HG03439 (cell line): ENCODE measurements around the gene MID1.

Source experiments
- ATAC-seq: cut with Tn5 transposase; IDR thresholded peaks from one replicate; pipeline ENCODE4 v1.9.1; 2021; ENCODE audit warnings: mild to moderate bottlenecking, moderate library complexity; ENCODE audit not compliant: unreplicated experiment

MID1 gene, protein sequence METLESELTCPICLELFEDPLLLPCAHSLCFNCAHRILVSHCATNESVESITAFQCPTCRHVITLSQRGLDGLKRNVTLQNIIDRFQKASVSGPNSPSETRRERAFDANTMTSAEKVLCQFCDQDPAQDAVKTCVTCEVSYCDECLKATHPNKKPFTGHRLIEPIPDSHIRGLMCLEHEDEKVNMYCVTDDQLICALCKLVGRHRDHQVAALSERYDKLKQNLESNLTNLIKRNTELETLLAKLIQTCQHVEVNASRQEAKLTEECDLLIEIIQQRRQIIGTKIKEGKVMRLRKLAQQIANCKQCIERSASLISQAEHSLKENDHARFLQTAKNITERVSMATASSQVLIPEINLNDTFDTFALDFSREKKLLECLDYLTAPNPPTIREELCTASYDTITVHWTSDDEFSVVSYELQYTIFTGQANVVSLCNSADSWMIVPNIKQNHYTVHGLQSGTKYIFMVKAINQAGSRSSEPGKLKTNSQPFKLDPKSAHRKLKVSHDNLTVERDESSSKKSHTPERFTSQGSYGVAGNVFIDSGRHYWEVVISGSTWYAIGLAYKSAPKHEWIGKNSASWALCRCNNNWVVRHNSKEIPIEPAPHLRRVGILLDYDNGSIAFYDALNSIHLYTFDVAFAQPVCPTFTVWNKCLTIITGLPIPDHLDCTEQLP

DNA sequence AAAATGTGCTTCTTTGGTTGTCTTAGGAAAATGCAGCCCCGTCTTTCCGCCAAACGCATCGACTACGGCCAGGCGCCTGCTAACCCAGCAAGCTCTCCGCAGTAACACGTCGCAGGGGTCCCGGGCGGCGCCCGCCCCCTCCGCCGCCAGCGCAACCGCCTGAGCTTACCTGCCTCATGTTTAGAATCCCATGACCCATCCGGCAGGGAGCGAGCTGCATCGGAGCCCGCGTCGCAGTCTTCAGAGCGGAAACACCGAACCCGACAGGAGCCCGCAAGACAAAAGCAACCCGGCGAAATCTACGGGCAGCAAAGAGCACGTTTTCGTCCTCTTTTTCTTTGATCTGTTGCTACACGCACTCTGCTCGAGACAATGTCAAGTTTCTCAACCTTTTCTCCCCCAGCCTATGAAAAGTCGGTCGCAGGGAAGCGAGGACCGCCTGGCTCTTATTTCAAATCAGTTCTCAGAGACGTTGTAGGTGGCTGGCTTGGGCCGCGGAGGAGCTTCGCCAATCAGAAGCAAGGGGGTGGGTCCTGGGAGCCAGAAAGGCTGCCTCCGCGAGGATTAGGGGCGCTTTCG is at the start of gene MID1:
TSS of gene MID1 (minus strand) at position 465 of the 579 bp plus-strand sequence. CDS start 53,038 bp downstream, outside the sequence.
- ATAC-seq: peak; percentile 59

DNA sequence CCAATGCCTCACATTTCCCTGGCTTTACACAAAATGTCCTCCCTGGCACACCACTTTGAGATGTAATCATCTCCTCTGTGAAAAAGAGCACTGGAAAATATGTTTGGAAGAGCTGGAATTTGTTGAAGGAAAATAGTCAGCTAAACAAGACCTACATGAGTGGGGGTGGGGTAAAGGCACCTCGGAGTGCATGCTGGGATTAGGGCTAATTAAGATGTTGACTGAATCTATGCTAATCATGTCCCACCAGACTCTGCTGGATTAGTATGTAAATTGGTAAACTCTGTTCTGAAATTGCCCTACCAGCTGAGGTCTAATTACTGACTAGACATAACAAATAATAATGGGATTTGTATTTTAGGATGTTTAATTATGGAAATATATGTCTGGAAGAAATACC is 46.8 kb upstream of the MID1 start:
- no peak for ATAC-seq

DNA sequence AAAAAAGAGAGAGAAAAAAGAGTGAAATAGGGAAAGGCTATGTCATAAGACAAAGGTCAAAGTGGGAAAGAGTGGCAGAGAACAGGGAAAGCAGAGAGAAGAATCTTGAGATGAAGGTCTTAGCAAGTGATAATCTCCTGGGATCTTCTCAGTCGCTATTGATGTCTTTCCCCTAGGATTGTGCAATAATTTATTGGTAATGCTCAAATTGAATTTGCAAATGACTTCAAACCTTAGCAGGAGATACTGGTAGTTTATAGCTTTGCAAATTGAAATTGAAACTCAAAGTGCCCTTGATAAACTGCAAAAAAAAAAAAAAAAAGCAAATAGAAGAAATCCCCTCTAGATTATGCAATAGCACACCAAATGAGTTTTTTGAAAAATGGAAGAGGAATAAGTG is 45.7 kb upstream of the MID1 start:
- no peak for ATAC-seq

DNA sequence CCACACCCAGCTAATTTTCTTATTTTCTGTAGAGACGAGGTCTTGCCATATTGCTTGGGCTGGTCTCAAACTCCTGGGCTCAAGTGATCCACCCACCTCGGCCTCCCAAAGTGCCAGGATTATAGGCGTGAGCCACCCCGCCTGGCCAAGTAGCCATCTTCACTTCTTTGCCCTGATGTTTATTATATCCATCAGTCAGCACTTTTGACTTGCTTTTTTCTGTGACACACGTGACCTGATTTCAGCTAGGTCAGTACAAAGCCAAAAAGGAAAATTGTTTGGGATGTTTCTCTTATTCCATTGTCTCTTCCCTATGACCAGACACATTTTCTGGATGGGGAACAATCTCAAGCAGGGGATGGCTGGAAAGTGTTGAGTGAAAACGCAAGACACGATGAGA is 45.3 kb upstream of the MID1 start:
- ATAC-seq: no peak

GRCh38 chrX:10660171-10660570 is 39.8 kb upstream of the MID1 start:
- no peak for ATAC-seq

- ATAC-seq: no peak
Measured at GRCh38 chrX:10656214-10656613, 35.8 kb upstream of the MID1 start.

DNA sequence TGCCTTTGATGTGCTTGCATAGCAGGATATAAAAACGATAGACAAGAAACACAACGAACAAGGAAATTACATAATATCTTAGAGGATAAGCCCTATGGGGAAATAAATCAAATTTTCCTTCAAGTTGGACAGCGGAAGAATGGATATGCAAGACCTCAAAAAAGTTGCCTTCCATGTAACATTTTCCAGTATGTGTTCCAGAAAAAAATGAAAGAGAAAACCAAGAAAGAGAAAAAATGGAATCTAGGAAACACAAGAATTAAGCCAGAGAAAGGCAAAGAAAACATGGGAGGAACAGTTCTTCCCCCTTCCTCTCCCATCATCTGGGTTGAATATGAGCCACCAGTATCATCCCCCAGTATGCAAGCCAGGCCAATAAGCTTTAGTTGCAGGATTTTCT is 34.6 kb upstream of the MID1 start:
- ATAC-seq: no peak

DNA sequence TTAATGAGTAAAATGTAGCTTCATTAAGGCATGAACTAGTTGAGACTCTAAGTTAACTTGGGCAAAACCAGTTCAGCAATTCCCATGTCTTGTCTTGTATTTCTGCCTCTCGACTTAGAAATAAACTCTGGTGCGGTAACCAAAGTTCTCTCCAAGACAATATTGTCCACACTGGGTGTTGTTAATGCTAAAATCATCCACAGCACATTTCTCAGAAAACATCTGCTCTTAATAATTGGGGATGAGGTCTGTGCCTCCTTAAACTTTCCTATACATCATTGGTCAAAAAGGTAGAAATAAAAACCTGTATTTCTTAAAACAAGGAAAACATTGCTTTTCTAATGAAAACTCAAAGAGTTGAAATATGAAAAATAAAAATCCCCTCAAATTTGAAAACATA is 32.9 kb upstream of the MID1 start:
- no peak for ATAC-seq

- no peak for ATAC-seq
Measured at GRCh38 chrX:10649265-10649664, 28.9 kb upstream of the MID1 start.

- ATAC-seq: no peak
Measured at GRCh38 chrX:10648614-10649013, 28.2 kb upstream of the MID1 start.

DNA sequence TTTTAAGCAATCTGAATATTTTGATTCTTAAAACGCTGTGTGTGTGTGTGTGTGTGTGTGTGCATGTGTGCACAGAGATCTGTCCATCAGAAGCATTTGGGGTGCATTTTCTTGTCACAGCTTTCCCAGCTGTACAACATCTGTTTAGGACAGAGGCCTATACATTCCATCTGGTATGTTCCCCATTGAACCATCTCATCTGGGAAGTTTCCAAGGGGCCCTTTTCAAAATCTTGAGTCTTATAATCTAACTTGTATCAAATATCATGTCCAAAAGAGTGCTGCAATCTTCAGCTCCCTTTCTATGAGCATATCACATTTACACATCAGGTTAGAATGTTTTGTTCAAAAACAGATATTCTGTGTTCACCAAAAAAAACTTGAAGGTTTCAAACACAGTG is 16.5 kb upstream of the MID1 start:
- no peak for ATAC-seq

GRCh38 chrX:10636337-10636736 is 16.0 kb upstream of the MID1 start:
- no peak for ATAC-seq

DNA sequence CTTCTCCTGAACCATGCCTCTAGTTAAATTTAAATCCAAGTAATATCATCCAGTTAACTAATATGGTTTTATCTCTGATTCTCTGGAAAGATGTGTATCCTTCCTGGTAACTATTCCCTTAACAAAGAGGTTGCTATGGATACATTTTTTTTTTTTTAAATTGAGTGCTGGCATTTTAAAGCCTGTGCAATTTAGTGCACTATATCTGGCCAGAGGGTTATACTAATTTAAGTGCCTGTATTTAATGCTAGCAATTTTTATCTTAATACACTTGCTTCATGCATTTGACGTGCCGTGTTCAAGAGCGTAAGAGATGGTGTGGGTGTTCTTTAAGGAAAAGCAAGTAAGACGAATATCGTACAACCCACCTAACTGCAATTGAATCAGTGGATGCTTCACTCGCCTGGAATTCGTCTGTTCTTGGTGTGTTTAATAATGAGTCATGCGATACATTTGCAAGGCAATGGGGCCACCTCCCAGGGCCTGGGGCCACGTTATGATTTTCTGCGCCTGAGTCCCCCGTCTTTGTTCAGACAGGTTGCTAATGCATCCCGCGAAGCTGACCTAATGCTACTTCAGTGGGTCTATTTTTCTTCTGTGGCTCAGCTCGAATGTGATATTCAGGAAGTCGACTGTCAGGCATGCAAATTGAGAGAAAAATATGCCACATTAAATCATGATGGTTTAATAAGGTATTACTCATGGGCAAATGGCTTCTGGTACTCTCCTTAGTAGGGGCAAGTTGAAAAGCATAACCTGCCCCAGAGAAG is 14.2 kb upstream of the MID1 start:
- ATAC-seq: no peak

GRCh38 chrX:10633722-10634121 is 13.3 kb upstream of the MID1 start:
- ATAC-seq: no peak

- ATAC-seq: no peak
Measured at GRCh38 chrX:10631416-10632145, 11.2 kb upstream of the MID1 start.

- ATAC-seq: no peak
Measured at GRCh38 chrX:10630320-10630719, 9.9 kb upstream of the MID1 start.

DNA sequence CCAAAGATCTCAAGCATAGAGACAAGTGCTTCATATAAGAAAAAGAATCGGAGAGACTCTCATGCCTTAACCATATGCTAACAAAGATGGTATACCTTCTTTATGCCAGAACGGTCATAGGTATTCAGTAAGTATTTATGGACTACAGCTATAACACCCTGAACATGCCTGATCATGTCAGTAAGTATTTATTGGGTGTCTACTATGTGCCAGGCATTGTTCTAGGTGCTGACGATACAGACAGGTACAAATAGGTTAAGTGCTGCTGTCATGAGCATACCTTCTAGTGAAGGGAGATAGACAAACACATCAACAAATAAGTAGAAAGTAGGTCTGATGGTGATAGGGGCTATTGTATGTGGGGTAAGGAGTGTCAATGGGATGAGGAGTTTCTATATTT is 9.5 kb upstream of the MID1 start:
- ATAC-seq: no peak

DNA sequence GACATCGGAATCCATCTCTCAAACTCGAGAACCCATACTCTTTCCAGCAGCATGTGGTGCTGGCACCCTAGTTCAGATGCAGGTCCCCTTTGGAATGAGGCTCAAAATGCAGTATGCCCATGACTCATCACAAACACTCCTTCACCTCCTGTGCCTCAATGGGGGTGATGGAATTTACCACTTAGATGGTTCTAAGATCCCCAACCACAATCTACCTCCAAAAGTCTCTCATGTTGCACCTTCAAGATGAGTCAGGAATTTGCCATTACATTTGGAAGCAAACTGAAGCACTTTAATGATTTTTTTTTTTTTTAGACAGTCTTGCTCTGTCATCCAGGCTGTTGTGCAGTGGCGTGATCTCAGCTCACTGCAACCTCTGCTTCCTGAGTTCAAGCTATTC is 8.5 kb upstream of the MID1 start:
- no peak for ATAC-seq

GRCh38 chrX:10622197-10622596 is 1.8 kb upstream of the MID1 start:
- no peak for ATAC-seq

DNA sequence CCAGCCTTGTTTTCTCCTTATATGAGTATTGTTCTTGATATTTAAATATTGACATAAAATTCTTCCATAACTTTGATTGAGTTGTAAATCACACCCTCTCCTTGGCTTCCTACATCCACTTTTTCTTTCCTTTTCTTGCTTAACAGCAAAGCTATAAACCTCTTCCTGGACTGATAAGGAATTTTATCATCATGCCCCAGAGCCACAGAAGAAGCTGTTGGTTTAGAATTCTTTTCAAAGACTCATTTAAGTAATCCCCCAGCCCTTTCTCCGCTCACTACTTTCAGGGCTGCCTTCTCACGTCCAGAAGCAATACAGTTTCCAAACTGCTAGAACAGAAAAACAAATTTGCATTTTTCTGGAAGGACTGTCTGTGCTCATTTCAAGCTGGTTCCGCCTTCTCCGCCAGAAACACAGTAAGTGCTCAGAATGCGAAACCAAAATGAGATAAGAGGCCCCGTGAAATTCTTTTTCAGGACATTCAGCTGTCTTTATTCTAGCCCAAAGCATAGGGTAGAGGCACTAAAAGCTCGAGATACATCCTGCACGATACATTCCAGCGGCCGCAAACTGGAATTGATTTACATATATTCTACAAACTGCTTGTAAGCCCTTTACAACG is 849 bp downstream of the MID1 start:
- ATAC-seq: peak; percentile 43
